ENCODE measurements around the gene PPFIA2. TPM values are rescaled to one million over a fixed set of nuclear protein-coding genes. Genes with fewer than 3 reads are reported as not detected.

PPFIA2 gene
- total RNA-seq, 4 donors from 2014 or later: 5.4 to 19.5 (median 18.5) TPM; not detected in 1

DNA sequence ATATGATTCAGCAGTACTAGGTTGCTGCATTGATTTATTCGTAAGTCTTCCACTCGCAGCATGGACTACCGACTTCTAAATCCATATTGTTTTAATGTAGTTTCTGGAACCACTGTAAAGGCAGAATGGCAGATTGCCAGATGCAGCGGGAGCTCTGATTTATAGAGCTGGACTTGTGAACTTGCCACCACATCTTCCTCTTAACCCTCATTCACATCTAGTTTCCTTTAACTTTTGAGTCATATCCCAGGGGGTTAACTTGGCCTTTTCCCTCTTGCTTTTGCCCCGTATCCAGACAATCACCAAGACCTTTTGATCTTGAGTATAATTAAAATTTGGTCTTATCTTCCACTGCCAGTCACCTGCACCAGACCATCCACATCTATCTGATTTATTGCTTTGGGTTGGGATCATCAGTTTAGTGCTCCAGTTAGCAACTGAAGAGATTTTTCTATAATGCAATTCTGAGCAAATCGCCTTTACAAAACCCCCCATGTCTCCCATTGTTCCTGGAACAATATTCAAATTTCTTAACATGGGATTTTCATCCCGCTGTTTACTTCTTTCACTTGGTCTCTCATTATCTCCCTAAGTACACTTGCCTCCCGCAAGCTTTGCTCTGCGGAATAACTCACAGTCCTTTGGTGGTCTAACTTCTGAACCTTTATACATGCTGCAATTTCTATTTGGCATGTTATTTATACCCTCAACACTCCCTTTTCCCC lies 550.8 kb downstream of the PPFIA2 start:
- Histone ChIP-seq H3K36me3 (no peaks in the 10 kb centered on the region), H3K27me3 (no peaks in the 10 kb centered on the region), H3K9me3 (no peaks in the 10 kb centered on the region), H3K27ac (peak overlapping the region; percentile 64 to 87), H3K4me3 (no peak overlapping the region), H3K4me1 (peaks cover 0 to 6% of the 10 kb centered on the region in 2 donors)
- intact Hi-C loops (cut with DNase I; ENCODE audit: low total_unique reads): no loop called here
- TF ChIP-seq POLR2A (IDR thresholded peaks at IDR 0.05): no peak
- TF ChIP-seq, protein P1, sequence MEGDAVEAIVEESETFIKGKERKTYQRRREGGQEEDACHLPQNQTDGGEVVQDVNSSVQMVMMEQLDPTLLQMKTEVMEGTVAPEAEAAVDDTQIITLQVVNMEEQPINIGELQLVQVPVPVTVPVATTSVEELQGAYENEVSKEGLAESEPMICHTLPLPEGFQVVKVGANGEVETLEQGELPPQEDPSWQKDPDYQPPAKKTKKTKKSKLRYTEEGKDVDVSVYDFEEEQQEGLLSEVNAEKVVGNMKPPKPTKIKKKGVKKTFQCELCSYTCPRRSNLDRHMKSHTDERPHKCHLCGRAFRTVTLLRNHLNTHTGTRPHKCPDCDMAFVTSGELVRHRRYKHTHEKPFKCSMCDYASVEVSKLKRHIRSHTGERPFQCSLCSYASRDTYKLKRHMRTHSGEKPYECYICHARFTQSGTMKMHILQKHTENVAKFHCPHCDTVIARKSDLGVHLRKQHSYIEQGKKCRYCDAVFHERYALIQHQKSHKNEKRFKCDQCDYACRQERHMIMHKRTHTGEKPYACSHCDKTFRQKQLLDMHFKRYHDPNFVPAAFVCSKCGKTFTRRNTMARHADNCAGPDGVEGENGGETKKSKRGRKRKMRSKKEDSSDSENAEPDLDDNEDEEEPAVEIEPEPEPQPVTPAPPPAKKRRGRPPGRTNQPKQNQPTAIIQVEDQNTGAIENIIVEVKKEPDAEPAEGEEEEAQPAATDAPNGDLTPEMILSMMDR (IDR thresholded peaks at IDR 0.05): no peak
- DNase-seq: peak in 1 of 2 donors; percentile 34
